ENCODE measurements around the gene SPATA13.

GRCh38 chr13:24207841-24208667 lies 47.5 kb downstream of the SPATA13 start:
- TF ChIP-seq POLR2A (IDR thresholded peaks at IDR 0.05; ENCODE audit: borderline replicate concordance, extremely low read depth, insufficient read depth, insufficient read length), result no peak
- no peak for TF ChIP-seq CTCF (IDR thresholded peaks at IDR 0.05 in 2 of 3, conservative IDR thresholded peaks at IDR 0.05 in 1 of 3; ENCODE audit: borderline replicate concordance in 1 of 3, insufficient read depth in 1 of 3, low read depth in 2 of 3, low read length in 2 of 3)
- no peak for TF ChIP-seq ATF3 (IDR thresholded peaks at IDR 0.05)
- TF ChIP-seq MAX (IDR thresholded peaks at IDR 0.05), result no peak
- no peak for TF ChIP-seq EGR1 (IDR thresholded peaks at IDR 0.05; ENCODE audit: low read depth)
- TF ChIP-seq FOSL1 (IDR thresholded peaks at IDR 0.05; ENCODE audit: low read depth), result no peak
- TF ChIP-seq REST (IDR thresholded peaks at IDR 0.05; ENCODE audit: low read depth), result no peak

Data from HCT116 (cell line).